ENCODE measurements around the gene OSBPL5.

- TF ChIP-seq CTCF (IDR thresholded peaks at IDR 0.05; ENCODE audit: low read depth, low read length, poor library complexity, severe bottlenecking) (no peak), EZH2phosphoT487 (IDR thresholded peaks at IDR 0.05; ENCODE audit: borderline replicate concordance, low read length) (no peak)
Measured at GRCh38 chr11:3124821-3125220, 40.3 kb downstream of the OSBPL5 start.
